Measurements from ENCODE around the gene NHSL1.

DNA sequence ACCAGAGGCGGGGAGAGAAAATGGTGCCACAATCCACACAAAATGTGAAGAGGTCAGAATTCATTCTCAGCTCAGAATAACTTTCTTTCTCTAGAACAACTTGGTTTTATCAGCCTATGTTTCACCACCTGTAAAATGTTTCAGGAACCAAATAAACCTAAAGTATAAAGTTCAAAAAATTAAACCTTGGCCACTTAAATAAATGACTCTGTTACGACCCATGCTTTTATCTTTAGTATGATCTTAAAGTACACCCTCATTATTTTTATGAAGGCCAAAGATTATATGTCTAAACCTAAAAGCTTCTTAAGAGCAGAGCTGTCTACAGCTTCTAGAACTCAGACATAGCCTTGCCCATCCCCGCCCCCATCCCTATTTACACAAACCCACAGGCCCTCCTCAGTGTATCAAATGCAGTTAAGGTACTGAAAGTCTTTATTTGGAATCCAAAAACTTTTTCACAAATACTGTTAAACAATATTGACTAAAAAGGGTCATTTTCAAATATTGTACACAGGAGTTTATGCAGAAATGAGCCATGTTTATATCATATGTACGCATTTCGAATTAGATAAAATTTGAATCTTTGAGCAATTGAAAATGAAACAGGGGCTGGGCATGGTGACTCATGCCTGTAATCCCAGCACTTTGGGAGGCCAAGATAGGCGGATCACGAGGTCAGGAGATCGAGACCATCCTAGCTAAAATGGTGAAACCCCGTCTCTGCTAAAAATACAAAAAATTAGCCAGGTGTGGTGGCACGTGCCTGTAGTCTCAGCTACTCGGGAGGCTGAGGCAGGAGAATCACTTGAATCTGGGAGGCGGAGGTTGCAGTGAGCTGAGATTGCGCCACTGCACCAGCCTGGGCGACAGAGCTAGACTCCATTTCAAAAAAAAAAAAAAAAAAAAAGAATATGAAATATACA, 5.7 kb upstream of the NHSL1 start:
- TF ChIP-seq EZH2 (IDR thresholded peaks at IDR 0.05; ENCODE audit: insufficient read depth, low read length), result no peak
- TF ChIP-seq, protein P1, sequence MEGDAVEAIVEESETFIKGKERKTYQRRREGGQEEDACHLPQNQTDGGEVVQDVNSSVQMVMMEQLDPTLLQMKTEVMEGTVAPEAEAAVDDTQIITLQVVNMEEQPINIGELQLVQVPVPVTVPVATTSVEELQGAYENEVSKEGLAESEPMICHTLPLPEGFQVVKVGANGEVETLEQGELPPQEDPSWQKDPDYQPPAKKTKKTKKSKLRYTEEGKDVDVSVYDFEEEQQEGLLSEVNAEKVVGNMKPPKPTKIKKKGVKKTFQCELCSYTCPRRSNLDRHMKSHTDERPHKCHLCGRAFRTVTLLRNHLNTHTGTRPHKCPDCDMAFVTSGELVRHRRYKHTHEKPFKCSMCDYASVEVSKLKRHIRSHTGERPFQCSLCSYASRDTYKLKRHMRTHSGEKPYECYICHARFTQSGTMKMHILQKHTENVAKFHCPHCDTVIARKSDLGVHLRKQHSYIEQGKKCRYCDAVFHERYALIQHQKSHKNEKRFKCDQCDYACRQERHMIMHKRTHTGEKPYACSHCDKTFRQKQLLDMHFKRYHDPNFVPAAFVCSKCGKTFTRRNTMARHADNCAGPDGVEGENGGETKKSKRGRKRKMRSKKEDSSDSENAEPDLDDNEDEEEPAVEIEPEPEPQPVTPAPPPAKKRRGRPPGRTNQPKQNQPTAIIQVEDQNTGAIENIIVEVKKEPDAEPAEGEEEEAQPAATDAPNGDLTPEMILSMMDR (IDR thresholded peaks at IDR 0.05; ENCODE audit: insufficient read depth, low read depth, low read length), result no peak

Data from astrocyte (in vitro differentiated cells and primary cell).